ENCODE measurements around the gene GDF15. TPM values are rescaled to one million over a fixed set of nuclear protein-coding genes. Genes with fewer than 3 reads are reported as not detected.
"Not testable (repeated sequence)": the region's sequence is repeated elsewhere in the genome, so short reads cannot be mapped to it uniquely, and the experiment has no call there.

The GDF15 gene, protein sequence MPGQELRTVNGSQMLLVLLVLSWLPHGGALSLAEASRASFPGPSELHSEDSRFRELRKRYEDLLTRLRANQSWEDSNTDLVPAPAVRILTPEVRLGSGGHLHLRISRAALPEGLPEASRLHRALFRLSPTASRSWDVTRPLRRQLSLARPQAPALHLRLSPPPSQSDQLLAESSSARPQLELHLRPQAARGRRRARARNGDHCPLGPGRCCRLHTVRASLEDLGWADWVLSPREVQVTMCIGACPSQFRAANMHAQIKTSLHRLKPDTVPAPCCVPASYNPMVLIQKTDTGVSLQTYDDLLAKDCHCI
- polyA plus RNA-seq (ENCODE audit: low read depth in 6 of 6): not detected

DNA sequence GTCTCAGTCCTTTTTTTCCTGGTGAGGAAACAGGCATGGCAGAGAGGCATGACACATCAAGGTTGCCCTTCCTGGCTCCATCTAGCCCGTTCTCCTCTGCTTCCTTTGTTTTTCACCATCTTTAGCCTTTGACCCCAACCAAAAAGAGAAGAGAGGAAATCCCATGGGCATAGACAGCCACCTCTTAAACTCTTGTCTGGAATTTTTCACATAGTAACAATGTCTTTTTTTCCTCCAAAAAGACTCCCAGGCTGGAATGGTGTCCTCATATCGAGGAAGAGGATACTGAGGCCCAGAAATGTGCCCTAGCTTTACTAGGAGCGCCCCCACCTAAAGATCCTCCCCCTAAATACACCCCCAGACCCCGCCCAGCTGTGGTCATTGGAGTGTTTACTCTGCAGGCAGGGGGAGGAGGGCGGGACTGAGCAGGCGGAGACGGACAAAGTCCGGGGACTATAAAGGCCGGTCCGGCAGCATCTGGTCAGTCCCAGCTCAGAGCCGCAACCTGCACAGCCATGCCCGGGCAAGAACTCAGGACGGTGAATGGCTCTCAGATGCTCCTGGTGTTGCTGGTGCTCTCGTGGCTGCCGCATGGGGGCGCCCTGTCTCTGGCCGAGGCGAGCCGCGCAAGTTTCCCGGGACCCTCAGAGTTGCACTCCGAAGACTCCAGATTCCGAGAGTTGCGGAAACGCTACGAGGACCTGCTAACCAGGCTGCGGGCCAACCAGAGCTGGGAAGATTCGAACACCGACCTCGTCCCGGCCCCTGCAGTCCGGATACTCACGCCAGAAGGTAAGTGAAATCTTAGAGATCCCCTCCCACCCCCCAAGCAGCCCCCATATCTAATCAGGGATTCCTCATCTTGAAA lies at the start of gene GDF15:
GDF15 (plus strand) TSS at position 484 of the 868 bp plus-strand sequence; CDS start at position 516, 32 bp downstream.
- Mint-ChIP-seq H3K36me3 (peaks cover 0 to 11% of the 10 kb centered on the region in 2 donors), H3K27me3 (peaks cover 0 to 12% (median 9%) of the 10 kb centered on the region in 3 donors), H3K9me3 (peaks cover 0 to 4% (median 2%) of the 10 kb centered on the region in 7 donors), H3K4me1 (peaks cover 12 to 35% (median 16%) of the 10 kb centered on the region in 3 donors), H3K27ac (peak within 1 kb of the TSS in 2 of 6 donors; percentile 47 to 69), H3K4me3 (peak within 1 kb of the TSS in 1 of 8 donors; percentile 71)
- ATAC-seq (ENCODE audit: low read depth in 2 of 2) (no peak), DNase-seq (no peak)

- H3K4me3 Mint-ChIP-seq: peak overlapping the region in 6 of 8 donors; percentile 42 to 86 (median 54)
Measured at GRCh38 chr19:18338541-18338940, 47.4 kb upstream of the GDF15 start.

GRCh38 chr19:18339723-18340122 lies 46.2 kb upstream of the GDF15 start:
- peak in 1 of 2 donors; percentile 11 for ATAC-seq (ENCODE audit: low read depth in 2 of 2)
- peak overlapping the region; percentile 82 to 97 (median 90) for H3K4me3 Mint-ChIP-seq

More at GRCh38 chr19:18338541-18338940, 47.4 kb upstream of the GDF15 start:
- Mint-ChIP-seq H3K27me3 (peaks cover 0 to 10% (median 0%) of the 10 kb centered on the region in 3 donors), H3K27ac (peak overlapping the region in 1 of 6 donors; percentile 59), H3K36me3 (no peaks in the 10 kb centered on the region), H3K9me3 (no peaks in the 10 kb centered on the region), H3K4me1 (peaks cover 14 to 18% (median 14%) of the 10 kb centered on the region in 3 donors)
- DNase-seq (no peak), ATAC-seq (ENCODE audit: low read depth in 2 of 2) (no peak)

DNA sequence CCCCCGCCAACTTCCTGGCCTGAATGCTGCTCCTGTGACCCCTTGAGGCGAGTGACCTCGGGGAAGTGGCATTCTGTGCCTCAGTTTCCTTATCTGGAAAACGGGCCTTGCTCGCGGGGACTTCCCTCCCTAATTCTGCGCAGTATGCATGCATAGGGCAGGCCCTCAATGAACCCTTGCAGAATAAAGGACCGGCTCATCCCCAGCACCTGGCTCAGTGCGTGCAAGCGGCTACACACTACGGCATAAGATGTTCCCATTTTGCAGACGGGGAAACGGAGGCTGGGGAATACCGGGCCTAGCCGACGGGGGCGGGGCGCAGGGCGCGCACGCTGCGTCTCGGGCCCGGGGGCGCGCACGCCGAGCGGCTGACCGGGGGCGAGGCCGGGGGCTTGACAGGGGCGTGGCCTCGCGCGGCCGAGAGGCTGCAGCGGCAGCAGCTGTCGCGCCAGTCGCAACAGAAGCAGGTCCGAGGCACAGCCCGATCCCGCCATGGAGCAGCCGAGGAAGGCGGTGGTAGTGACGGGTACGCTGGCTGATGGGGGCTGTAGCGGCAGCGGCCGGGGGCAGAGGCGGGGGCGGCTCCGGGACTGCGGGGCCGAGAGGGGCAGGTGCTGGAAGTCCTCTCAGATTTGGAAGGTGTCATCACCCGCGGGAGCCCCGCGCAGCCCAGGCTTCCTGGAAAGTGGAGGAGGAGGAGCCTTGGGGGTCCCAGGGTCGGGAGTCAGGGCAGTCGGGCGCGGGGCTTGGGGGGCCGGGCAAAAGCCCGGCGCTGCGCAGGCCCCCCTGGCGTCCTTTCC lies 45.6 kb upstream of the GDF15 start, which contains the start of gene PGPEP1:
PGPEP1 (plus strand) TSS at position 409 of the 800 bp plus-strand sequence; CDS start at position 493, 84 bp downstream.
- peak; percentile 60 for DNase-seq
- H3K27ac Mint-ChIP-seq: peak within 1 kb of the TSS; percentile 28 to 96 (median 83)
- H3K27me3 Mint-ChIP-seq: peaks cover 0 to 10% (median 0%) of the 10 kb centered on the region in 3 donors
- H3K4me1 Mint-ChIP-seq: peaks cover 14 to 18% (median 14%) of the 10 kb centered on the region in 3 donors
- no peaks in the 10 kb centered on the region for H3K36me3 Mint-ChIP-seq
- ATAC-seq (ENCODE audit: low read depth in 2 of 2): peak; percentile 60 to 66
- H3K4me3 Mint-ChIP-seq: peak within 1 kb of the TSS; percentile 82 to 97 (median 90)
- no peaks in the 10 kb centered on the region for H3K9me3 Mint-ChIP-seq

More at GRCh38 chr19:18339723-18340122, 46.2 kb upstream of the GDF15 start:
- peaks cover 0 to 10% (median 0%) of the 10 kb centered on the region in 3 donors for H3K27me3 Mint-ChIP-seq
- H3K27ac Mint-ChIP-seq: peak overlapping the region in 4 of 6 donors; percentile 26 to 96 (median 90)
- H3K9me3 Mint-ChIP-seq: no peaks in the 10 kb centered on the region
- no peaks in the 10 kb centered on the region for H3K36me3 Mint-ChIP-seq
- H3K4me1 Mint-ChIP-seq: peaks cover 14 to 18% (median 14%) of the 10 kb centered on the region in 3 donors
- no peak for DNase-seq

GRCh38 chr19:18340990-18341868 lies 44.7 kb upstream of the GDF15 start:
- H3K27me3 Mint-ChIP-seq: peaks cover 0 to 10% (median 0%) of the 10 kb centered on the region in 3 donors
- H3K36me3 Mint-ChIP-seq: peaks cover 0 to 1% of the 10 kb centered on the region in 2 donors
- ATAC-seq (ENCODE audit: low read depth in 2 of 2) (peak; percentile 73), DNase-seq (peak; percentile 46)
- H3K27ac Mint-ChIP-seq: peak overlapping the region; percentile 28 to 90 (median 54)
- peak overlapping the region; percentile 81 to 97 (median 90) for H3K4me3 Mint-ChIP-seq
- no peaks in the 10 kb centered on the region for H3K9me3 Mint-ChIP-seq
- H3K4me1 Mint-ChIP-seq: peaks cover 15 to 18% (median 17%) of the 10 kb centered on the region in 3 donors

GRCh38 chr19:18342090-18342632 lies 43.8 kb upstream of the GDF15 start:
- H3K4me1 Mint-ChIP-seq: peaks cover 21 to 24% (median 21%) of the 10 kb centered on the region in 3 donors
- H3K9me3 Mint-ChIP-seq: no peaks in the 10 kb centered on the region
- peak overlapping the region; percentile 2 to 97 (median 84) for H3K4me3 Mint-ChIP-seq
- H3K36me3 Mint-ChIP-seq: peaks cover 3 to 5% of the 10 kb centered on the region in 2 donors
- peak overlapping the region in 1 of 6 donors; percentile 86 for H3K27ac Mint-ChIP-seq
- no peak for DNase-seq
- no peak for ATAC-seq (ENCODE audit: low read depth in 2 of 2)
- H3K27me3 Mint-ChIP-seq: peaks cover 0 to 9% (median 0%) of the 10 kb centered on the region in 3 donors

- Mint-ChIP-seq H3K27ac (no peak overlapping the region), H3K36me3 (peaks cover 5 to 9% of the 10 kb centered on the region in 2 donors), H3K4me3 (peak overlapping the region in 1 of 8 donors; percentile 58), H3K27me3 (no peaks in the 10 kb centered on the region), H3K9me3 (no peaks in the 10 kb centered on the region), H3K4me1 (peaks cover 19 to 25% (median 24%) of the 10 kb centered on the region in 3 donors)
- DNase-seq: no peak
- no peak for ATAC-seq (ENCODE audit: low read depth in 2 of 2)
Measured at GRCh38 chr19:18344582-18344950, 41.4 kb upstream of the GDF15 start.

GRCh38 chr19:18345296-18345695 lies 40.7 kb upstream of the GDF15 start:
- Mint-ChIP-seq H3K36me3 (peaks cover 7 to 9% of the 10 kb centered on the region in 2 donors), H3K9me3 (no peaks in the 10 kb centered on the region), H3K27me3 (no peaks in the 10 kb centered on the region), H3K27ac (no peak overlapping the region), H3K4me1 (peaks cover 14 to 22% (median 20%) of the 10 kb centered on the region in 3 donors), H3K4me3 (peak overlapping the region in 1 of 8 donors; percentile 58)
- ATAC-seq (ENCODE audit: low read depth in 2 of 2) (no peak), DNase-seq (no peak)

GRCh38 chr19:18346091-18346490 lies 39.9 kb upstream of the GDF15 start:
- H3K36me3 Mint-ChIP-seq: peaks cover 9% of the 10 kb centered on the region in 2 donors
- no peaks in the 10 kb centered on the region for H3K9me3 Mint-ChIP-seq
- no peak for DNase-seq
- no peak for ATAC-seq (ENCODE audit: low read depth in 2 of 2)
- H3K27me3 Mint-ChIP-seq: no peaks in the 10 kb centered on the region
- H3K4me3 Mint-ChIP-seq: no peak overlapping the region
- peaks cover 13 to 22% (median 19%) of the 10 kb centered on the region in 3 donors for H3K4me1 Mint-ChIP-seq
- peak overlapping the region in 3 of 6 donors; percentile 41 to 78 (median 70) for H3K27ac Mint-ChIP-seq

DNA sequence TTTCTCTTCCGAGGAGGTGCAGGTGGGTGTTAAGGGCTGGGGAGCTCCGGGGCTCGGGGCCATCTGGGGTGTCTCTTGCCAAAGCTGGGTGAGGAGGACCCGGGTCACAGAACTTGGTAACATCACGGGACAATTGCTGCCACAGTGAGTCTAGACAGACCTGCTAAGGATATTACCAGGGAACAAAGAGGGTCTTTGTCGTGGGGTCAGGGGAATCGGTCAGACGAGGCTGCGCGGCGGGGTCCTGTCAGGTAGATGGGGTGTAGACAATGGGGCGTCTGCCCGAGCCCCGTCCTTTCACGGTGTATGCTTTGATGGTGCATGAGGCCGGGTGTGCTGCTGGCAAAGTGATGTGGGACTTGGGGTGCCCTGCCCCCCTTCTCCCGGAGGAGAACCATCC lies 37.8 kb upstream of the GDF15 start:
- peaks cover 9% of the 10 kb centered on the region in 2 donors for H3K36me3 Mint-ChIP-seq
- ATAC-seq (ENCODE audit: low read depth in 2 of 2) (no peak), DNase-seq (no peak)
- H3K4me1 Mint-ChIP-seq: peaks cover 7 to 11% (median 10%) of the 10 kb centered on the region in 3 donors
- no peaks in the 10 kb centered on the region for H3K27me3 Mint-ChIP-seq
- H3K9me3 Mint-ChIP-seq: no peaks in the 10 kb centered on the region
- no peak overlapping the region for H3K4me3 Mint-ChIP-seq
- no peak overlapping the region for H3K27ac Mint-ChIP-seq

GRCh38 chr19:18348818-18349339 lies 37.1 kb upstream of the GDF15 start:
- not testable (repeated sequence) for DNase-seq; ATAC-seq (ENCODE audit: low read depth in 2 of 2); H3K9me3 Mint-ChIP-seq; H3K4me3 Mint-ChIP-seq; H3K36me3 Mint-ChIP-seq; H3K27ac Mint-ChIP-seq; H3K27me3 Mint-ChIP-seq
- peaks cover 7 to 11% (median 10%) of the 10 kb centered on the region in 3 donors for H3K4me1 Mint-ChIP-seq

Measured in naive B cell (primary cell).